ENCODE results near the gene CPNE7.

The CPNE7 gene

DNA sequence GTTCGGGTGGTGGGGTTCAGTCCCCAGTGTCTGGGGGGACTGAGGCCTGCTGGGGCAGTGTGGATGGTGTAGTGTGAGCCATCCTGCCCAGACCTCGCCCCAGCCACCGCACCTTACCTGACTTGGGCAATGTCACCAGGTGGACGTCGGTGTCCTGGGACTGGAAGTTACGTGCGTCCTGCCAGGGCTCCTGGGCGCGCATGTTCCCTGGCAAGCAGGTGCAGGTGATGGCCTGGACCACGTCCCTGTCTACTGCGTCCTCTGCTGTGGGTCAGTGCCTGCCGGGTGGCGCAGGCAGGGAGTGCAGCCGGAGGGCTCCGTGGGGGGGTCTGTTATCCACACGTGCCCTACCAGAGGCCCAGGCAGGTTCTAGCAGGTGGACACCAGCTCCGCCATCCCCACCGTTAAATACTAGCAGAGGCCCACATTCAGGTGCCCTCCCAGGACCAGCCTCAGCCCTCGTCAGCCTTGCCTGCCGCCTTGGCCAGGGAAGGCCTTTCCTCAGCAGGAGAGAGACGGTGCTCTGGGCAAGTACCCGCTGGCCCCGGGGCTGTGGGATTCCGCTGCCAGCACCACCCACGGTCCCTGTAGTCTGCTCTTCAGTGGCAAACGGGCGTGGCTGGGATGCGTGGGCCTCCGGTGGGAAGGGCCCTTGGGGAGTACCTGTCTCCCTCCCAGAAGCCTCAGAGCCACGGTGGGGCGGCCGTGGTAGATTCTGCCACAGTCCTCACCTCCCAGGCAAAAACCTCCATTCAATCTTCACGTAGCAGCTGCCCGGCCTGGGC, 29.8 kb downstream of the CPNE7 start:
- DNase-seq: no peak

DNA sequence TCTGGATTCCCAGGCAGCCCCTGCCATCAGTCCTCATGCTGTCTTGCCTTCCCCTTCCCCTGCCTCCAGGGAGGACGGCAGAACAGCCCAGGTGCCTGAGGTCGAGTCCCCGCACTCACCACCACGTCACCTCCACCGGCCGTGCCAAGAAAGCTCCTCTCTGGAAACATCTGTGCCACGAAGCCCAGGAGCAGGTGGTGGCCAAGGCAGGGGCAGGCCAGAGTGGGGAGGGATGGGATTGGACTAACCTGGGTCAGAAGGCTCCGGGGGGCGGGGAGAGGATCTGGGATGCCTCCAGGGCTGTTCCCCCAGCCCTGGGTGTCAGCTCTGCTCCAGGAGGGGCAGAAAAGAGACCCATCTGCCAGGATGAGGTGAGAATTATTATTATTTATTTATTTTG, 30.4 kb downstream of the CPNE7 start:
- no peak for DNase-seq

DNA sequence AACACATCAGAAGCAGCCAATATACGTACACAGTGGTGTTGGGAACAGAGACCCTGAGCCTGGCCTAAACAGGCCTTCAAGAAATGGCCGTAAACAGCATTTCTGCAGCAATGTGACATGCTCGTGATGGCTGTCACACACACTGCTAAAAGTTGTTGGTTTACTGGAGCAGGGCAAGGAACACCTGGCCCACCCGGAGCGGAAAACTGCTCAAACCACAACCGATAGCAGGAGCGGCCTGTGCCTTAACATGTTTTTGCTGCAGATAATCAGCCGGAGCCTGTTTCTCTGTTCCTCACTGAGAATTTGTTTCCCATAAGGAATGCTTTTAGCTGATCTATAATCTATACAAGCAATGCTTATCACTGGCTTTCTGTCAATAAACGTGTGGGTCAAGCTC, 31.9 kb downstream of the CPNE7 start:
- DNase-seq: no peak

DNA sequence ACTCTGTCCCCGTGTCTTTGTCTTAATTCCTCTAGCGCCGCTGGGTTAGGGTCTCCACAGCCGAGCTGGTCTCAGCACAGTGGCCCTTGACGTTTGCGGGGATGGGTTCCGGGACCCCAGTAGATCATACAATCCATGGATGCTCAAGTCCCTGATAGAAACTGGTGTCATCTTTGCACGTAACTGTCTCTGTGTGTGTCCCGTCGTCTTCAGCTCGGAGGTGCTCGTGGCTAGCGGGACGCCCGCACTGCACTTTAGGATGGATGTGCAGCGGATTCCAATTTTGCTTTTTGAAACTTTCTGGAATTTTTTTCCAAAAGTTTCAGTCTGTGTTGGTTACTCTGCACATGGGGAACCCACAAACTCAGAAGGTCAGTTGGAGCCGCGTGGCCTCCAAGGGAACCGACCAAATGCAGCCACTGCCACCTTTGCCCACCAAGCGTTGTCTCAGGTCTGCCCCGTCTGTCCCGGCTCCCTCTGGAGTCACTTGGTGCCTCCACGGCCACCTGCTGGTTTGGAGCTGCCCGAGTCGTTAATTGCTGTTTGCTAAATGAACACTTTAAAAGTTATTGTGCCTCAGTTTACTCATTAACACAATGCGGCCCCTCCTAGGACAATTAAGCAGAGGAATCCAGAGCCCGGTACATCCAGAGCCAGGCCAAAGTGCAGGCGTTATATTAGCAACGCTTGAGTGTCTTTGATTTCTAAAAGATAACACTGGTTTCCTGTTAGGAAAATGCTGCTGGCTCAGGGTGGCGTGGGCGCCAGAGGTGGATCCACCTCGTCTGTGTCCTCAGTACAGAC, 32.6 kb downstream of the CPNE7 start:
- no peak for DNase-seq

DNA sequence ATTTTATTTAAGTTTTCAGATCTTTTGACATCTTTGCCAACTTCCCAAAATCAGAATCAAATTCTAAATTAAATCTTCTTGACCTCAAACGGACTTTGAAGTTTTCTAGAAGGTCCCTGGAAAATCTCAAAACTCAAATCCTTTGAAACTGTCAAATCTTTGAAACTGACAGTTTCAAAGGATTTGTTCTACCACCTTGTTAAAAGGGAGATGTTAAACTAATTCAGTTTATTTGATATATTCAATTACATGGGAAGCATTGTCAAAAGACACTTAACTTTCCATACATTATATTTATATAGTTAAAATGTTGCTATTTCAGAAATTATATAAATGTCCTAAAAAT, 34.5 kb downstream of the CPNE7 start:
- DNase-seq: no peak

DNA sequence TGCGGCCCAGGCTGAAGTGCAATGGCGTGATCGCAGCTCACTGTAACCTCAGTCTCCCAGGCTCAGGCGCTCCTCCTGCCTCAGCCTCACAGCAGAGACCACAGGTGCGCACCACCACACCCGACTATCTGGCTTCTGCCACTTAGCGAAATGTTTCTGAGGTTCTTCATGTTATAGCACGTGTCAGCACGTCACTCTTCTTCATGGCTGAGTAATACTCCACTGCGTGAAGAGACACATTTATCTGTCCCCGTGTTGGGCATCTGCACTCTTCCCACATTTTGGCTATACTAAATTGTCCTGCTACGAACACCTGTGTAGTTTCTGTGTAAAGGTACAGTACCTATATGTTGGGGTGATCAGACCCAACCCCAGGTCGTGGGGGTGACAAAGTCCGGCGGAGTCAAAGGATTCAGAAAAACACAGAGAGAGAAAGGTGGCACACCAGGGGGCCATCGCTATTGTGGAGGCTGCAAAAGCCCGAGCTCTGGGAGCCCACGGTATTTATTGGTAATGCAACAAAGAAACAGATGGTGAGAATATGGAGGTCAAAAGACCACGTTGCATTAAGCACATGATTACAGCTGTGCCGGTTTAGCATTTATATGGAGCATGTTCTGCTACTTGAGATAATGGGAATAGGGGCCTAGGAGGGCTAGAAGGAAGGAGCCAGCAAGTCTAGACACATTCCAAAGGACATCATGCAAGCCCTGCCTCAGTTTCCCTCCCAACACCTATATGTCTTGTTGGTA, 37.0 kb downstream of the CPNE7 start:
- no peak for DNase-seq

DNA sequence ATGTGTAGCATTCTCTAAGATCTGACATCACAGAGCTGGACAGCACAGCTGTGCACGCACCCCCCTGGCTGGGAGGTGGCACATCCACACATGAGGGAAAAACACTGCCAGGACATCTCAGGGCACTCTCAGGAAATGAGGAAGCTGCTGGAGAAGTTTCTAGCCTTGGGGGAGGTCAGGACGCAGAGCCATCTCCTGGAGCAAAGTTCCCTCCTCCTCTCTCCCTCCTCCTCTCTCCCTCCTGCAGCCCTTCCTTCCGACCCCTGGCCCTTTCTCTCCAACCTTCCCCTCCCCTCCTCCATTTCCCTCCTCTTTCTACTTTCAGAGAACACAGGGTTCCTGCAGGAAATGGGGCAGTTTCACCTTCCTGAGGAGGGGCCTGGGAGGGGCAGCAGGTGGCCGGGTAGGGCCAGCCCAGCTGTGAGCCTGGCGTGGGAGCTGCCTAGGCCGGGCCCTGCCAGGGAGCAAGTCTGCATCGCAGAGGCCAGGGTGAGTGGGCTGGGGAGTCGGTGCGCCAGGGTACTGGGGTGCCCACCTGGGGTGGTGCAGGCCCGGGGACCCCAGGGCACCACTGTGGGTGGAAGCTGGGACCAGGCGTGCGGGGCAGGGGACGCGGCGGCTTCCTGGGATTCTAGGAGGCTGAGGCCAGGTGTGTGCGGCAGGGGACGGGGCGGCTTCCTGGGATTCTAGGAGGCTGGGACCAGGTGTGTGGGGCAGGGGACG, 37.8 kb downstream of the CPNE7 start, which contains the start of gene DPEP1:
Gene DPEP1, plus strand, starts transcription at position 412 of the 723 bp plus-strand sequence. CDS start 16,769 bp downstream, outside the sequence.
- DNase-seq: no peak

DNA sequence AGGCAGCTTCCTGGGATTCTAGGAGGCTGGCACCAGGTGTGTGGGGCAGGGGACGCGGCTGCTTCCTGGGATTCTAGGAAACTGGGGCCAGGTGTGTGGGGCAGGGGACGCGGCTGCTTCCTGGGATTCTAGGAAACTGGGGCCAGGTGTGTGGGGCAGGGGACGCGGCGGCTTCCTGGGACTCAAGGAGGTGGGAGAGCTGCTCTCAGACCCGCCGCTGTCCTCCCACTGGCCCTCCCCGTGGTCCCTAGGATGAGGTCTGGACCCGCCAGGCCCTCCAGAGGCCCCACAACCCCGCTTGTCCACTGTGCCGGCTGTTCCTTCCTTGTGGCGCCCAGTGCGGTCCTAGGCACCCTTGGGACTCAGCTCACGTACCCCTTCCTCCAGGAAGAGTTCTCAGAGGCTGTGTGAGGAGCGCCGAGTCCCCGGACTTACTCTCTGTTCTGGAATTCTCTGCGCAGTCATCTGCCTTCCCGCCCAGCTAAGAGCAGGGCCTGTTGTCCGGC, 38.4 kb downstream of the CPNE7 start:
- no peak for DNase-seq

DNA sequence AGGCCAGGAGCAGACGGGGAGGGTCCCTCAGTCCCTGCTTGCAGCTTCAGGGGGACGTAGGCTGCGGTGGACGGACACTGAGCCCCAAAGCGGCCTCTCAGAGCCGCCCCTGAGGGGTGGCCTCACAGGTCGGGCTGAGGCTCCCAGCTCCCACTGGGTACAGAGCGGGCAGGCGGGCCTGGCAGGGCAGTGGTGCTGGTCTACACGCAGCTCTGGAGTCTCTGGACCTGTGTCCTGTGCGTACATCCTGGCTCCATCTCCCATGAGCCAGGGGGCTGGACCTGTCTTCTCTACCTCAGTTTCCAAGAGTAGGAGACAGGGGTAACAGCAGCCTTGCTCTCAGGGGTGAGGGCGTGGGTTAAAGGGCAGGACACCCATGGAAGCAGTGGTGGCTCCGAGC, 39.6 kb downstream of the CPNE7 start:
- DNase-seq: no peak

DNA sequence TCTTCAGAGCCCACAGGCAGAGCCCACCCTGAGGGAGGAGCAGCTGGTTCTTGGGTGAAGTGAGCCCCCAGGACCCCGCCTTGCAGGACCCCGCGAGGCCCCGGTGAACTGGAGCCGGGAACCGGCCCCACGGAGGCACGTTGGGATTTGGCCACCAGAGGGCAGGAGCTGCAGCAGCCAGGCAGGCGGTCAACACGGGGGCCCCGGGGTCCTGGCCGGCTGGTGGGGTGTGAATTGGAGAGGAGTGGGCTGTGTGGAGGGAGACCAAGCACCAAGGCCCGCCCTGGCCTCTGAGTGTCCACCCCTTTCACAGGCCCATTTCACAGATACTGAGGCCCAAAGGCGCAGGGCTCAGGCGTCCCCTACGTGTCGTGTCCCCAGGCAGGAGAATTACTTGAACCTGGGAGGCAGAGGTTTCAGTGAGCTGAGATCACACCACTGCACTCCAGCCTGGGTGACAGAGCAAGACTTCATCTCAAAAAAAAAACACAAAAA, 40.1 kb downstream of the CPNE7 start:
- DNase-seq: peak; percentile 23

DNA sequence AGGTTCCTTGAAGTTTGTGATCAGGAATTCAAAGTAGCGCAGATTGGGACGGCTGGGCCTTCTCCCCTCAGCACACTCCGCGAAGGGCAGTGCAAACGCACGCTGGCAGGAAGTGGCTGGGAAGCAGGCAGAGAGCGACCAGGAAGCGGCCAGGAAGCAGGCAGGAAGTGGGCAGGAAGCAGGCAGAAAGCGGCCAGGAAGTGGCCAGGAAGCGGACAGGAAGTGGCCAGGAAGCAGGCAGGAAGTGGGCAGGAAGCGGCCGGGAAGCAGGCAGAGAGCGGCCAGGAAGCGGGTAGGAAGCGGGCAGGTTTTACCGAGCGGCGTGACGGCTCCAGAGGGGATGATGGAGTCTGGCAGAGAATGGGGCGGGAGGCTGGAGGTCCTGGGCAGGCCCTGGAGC, 41.1 kb downstream of the CPNE7 start:
- DNase-seq: no peak

DNA sequence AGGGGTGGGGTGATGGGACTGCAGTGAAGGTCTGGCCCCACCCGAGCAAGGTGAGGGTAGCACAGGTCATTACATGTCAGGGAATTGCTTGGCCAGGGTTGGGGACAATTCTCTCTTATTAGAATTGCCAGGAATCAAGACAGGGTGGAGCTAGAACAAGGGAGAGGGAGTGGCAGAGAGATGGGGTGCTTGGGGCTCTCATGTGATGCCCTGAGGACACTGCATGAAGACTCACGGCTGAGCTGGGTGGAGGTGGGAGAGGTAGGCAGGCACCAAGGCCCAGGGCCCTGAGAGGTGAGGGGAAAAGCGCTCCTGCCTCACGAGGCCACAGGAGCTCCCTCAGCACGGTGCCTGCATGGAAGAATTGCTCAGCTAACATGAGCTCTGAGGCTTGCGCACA, 41.5 kb downstream of the CPNE7 start:
- no peak for DNase-seq

DNA sequence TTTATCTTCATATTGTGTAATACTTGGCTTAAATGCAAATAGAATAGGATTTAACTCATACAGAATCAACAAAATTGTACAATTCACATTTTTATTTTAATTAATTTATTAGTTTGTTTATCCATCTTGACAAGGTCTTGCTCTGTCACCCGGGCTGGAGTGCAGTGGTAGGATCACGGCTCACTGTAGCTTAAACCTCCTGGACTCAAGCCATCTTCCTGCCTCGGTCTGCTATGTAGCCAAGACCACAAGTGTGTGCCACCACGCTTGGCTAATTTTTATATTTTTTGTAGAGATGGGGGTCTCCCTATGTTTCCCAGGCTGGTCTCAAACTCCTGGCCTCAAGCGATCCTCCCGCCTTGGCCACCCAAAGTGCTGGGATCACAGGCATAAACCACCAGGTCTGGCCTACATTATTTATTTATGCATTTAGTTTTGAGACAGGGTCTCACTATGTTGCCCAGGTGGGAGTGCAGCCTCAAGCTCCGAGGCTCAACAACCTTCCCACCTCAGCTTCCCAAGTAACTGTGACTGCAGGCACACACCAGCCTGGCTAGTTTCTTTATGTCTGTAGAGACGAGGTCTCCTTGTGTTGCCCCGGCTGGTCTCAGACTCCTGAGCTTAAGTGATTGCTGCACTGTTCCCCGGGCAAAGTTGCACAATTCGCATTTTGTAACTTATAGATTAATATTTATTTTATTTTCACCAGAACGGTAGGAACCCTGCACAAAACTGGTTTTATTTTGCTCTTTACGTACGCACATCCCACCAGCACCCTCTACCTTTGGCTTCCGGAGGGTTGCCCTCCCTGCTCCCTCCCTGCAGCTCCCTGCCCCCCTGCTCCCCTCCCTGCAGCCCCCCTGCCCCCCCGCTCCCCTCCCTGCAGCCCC, 42.8 kb downstream of the CPNE7 start:
- no peak for DNase-seq

DNA sequence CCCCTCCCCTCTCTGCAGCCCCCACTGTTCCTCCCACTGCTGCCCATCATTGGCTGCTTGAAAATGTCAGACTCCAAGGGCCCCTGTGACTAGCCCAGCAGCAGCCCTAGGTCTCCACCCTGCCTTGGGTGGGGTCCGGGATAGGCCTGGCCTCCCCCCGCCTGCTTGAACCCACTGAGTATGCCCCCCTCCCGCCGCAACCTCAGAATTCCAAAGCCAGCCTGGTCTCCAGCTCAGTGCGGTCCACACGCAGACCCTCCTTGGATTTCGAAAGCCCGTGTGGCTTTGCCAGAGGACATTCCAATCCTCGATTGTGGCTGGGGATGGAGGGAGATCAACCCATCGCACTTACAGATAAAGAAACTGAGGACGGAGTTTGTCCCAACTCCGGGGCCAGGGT, 44.3 kb downstream of the CPNE7 start:
- no peak for DNase-seq

DNA sequence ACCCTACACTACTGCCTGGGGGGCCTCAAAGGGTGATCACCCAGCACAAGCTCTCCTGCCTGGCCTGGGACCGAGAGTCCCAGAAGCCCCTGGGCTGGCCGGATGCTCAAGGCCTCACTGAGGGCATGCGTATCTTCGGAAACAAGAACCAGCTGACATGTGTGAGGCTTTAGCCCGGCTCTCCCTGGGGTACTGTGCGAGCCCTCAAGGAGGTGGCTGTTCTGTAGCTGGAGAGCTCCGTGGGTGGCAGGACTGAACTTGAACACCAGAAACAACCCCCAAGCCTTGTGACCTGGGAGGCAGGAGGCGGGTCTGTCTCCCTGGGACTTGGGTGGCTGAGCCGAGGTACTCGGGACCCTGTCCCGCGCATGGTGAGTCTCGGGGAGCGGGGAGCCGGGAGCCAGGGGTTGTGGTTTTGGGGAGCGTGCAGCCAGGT, 44.9 kb downstream of the CPNE7 start:
- no peak for DNase-seq

DNA sequence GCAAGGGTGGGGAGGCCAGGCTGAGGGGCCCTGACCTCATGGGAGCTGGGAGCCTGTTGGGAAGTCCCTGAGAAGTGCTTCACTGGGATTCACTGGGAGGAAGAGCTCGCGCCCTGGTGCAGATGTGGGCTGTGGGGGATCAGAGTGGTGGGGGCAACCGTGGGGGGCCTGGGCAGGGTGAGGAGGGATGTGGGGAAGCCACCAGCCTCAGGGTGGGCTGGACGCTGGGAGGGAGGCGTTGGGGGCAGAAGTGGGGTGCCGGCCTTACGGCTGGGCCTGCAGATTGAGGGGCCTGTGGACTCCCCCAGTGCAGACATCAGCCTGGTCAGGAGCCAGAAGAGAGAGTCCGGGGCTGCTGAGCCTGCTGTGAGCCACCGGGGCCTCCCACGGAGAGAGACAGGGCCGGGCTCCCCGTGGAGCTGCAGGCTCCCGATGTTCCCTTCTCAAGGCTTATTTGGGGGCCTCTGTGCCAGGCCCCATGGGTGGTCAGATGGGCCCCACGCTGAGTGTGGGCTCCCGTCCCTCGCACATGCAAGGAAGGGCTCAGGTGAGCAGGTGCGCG, 45.7 kb downstream of the CPNE7 start:
- DNase-seq: no peak

DNA sequence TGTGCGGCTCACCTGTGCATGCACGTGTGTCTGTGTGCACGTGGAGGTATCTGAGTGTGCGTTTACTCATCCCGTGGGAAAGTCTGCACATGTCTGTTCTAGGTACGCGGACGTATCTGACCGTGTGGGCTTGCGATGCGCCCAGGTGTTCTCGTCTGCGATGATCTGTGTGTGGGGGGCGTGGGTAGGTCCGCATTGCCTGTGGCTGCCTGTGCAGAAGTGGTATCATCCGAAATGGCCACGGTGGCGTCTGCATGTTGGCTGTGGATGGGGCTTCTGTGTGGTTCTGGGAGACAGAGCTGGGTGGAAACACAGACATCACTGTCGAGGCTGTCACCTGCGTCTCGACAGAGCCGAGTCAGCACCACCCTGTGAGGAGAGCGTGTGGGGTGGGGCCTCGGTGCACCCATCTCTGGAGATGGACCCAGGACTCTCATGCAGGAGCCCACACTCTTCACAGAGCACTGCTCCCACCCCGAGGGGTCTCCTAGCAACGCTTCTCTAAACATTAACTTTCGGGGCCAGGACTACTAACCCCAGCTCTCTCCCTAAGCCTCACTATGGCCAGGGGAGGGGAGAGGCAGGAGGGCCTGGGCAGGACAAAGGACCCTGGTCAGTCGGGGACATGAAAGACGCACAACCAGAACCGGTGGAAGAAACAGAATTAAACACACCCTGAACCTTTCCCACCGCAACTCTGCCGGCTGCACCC, 46.3 kb downstream of the CPNE7 start:
- DNase-seq: no peak

DNA sequence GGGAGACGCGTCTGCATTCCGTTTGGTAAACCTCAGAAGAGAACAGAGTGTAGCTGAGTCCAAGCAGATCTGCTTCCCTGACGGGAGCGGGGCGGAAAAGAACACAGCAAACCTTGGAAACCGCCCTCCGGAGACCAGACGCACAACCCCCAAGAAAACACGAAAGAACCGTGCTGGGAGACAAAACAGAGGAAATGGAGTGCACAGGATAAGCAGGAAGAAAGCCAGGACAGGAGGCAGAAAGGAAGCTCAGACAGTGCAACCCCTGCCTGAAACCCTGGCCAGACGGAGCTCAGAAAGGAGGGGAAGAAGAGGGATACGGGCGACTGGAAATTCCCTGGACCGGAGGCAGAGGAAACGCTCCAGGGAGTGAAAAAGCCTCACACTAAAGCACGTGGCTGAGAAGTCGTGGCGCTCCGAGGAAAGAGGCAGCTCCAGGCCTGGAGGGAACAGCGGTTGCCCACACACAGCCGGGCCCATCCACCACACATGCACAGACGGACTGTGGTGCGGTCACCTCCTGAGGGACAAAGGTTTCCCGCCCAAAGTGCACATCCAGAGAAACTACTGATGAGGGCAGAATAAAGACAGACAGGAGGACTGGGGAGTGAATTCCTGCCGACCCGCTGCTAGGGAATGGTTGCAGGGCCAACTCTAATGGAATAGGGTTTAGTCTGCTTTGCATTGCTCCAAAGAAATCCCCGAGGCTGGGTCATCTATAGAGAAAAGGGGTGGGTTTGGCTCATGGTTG, 48.1 kb downstream of the CPNE7 start:
- no peak for DNase-seq
